ENCODE data around the gene HS1BP3.

HS1BP3 gene

GRCh38 chr2:20595439-20596192 is 55.3 kb downstream of the HS1BP3 start:
- H3K27ac Mint-ChIP-seq, result peak overlapping the region; percentile 20 to 82 (median 31)
- H3K36me3 Mint-ChIP-seq (ENCODE audit: low read depth), result no peaks in the 10 kb centered on the region
- peaks cover 10% of the 10 kb centered on the region for H3K27me3 Mint-ChIP-seq (ENCODE audit: low read depth)
- no peaks in the 10 kb centered on the region for H3K9me3 Mint-ChIP-seq
- H3K4me1 Mint-ChIP-seq, result peaks cover 49% of the 10 kb centered on the region
- TF ChIP-seq CTCF (IDR thresholded peaks at IDR 0.05; ENCODE audit: unreplicated experiment in 3 of 3), result no peak
- H3K4me3 Mint-ChIP-seq, result no peak overlapping the region

DNA sequence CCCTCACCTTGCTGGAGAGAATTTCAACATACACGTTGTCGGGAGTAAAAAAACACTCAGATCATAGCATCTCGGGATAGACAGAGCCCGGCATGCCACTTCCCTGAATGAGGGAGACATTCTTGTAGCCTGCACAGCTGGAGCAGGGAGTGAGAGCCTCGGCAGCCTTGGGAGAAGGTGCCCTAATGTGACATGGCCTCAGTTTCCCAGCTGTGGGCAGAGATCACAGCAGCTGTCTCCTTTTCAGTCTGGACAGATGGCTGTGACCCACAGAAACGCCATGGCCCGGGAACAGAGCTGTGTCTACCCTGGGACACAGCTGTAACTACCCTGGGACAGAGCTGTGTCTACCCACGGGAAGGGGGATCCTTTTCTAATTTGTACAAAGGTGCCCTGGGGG is 55.9 kb downstream of the HS1BP3 start:
- no peak for TF ChIP-seq CTCF (IDR thresholded peaks at IDR 0.05; ENCODE audit: unreplicated experiment in 3 of 3)
- Mint-ChIP-seq H3K27ac (peak overlapping the region; percentile 45 to 75 (median 65)), H3K4me3 (no peak overlapping the region), H3K36me3 (ENCODE audit: low read depth) (no peaks in the 10 kb centered on the region), H3K9me3 (no peaks in the 10 kb centered on the region), H3K4me1 (peaks cover 51% of the 10 kb centered on the region), H3K27me3 (ENCODE audit: low read depth) (peaks cover 10% of the 10 kb centered on the region)

- H3K4me3 Mint-ChIP-seq, result no peak overlapping the region
- no peaks in the 10 kb centered on the region for H3K9me3 Mint-ChIP-seq
- H3K27ac Mint-ChIP-seq, result peak overlapping the region; percentile 45 to 75 (median 65)
- no peaks in the 10 kb centered on the region for H3K36me3 Mint-ChIP-seq (ENCODE audit: low read depth)
- H3K27me3 Mint-ChIP-seq (ENCODE audit: low read depth), result peaks cover 10% of the 10 kb centered on the region
- TF ChIP-seq CTCF (IDR thresholded peaks at IDR 0.05; ENCODE audit: unreplicated experiment in 3 of 3), result no peak
- H3K4me1 Mint-ChIP-seq, result peaks cover 50% of the 10 kb centered on the region
These were observed 56.7 kb downstream of the HS1BP3 start for GRCh38 chr2:20594048-20594750.

DNA sequence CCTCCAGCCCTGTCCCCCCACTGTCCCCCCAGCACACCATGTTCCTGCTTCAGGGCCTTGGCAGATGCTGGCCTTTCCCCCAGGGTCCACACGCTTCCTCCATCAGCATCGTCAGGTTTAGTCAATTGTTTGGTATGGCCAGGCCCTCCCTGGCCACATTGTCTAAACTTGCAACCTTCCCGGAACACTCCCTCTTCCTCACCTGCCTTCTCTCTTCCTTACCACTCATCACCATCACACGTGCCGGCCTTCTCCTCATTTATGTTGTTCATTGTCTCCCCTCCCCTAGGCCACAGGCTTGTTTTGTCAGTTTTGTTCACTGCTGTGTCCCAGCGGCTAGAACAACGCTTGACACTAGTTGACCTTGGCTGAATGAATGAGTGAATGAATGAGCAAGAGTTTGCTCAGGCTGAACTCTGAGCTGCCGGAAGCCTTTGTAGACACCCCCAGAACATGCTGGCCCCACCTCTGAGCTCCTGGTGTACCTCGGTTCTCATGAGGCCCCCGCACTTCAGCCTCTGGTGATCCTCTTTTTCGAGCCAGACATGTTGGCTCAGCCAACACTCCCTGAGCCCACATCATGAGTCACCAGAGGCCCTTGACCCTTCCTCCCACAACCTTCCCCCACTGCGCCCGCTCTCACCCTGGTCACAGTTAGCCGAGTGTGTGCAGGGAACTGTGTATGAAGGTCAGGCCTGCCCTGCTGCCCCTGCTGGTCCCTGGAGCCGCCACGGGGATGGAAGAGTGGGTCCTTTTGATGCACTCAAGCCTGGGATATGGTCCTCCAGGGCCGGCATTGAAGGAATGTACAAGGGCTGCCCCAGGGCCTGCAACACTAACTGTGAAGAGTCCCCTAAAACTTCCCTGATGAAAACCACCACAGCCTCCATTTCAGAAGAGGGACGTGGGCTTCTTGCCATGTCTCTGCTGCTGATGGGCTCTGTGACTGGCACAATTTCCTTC is 57.5 kb downstream of the HS1BP3 start:
- peak overlapping the region; percentile 45 to 75 (median 65) for H3K27ac Mint-ChIP-seq
- TF ChIP-seq CTCF (IDR thresholded peaks at IDR 0.05; ENCODE audit: unreplicated experiment in 3 of 3), result no peak
- H3K4me3 Mint-ChIP-seq, result no peak overlapping the region
- H3K4me1 Mint-ChIP-seq, result peaks cover 50% of the 10 kb centered on the region
- H3K36me3 Mint-ChIP-seq (ENCODE audit: low read depth), result no peaks in the 10 kb centered on the region
- H3K27me3 Mint-ChIP-seq (ENCODE audit: low read depth), result peaks cover 10% of the 10 kb centered on the region
- no peaks in the 10 kb centered on the region for H3K9me3 Mint-ChIP-seq

DNA sequence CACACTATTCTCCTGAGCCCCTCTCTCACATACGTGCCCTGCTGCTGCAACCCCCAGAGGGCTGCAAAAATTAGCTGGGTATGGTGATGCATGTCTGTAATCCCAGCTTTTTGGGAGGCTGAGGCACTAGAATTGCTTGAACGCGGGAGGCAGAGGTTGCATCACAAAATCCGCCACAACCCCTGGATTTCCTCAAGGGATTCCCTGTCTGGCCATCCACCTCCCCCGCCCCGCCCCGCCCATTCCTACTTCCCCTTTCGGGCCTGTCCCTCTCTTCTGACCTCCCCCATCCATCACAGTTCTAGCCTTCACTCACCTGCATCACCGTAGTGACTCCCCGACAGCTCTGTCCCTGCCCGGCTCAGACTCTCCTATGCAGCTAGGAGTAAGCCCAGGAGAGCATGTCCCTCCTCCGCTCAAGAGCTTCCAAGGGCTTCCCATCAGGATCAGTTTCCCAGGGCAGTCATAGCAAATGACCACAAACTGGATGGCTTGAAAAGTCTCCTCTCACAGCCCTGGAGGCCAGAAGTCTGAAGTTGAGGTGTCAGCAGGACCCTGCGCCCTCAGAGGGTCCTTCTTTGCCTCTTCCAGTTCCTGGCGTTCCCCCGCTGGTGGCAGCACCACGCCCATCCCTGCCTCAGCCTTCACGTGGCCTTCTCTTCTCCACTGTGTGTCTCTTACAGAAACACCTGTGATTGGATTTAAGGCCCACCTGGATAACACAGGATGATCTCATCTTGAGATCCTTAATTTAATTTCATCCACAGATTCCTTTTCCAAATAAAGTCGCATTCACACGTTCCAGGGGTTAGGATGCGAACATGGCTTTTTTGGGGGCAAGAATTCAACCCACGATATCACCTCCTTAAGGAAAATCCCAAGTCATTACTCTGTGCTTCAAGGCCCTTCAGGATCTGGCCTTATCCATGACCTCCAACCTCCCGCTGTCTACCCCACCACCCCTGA is 58.5 kb downstream of the HS1BP3 start:
- TF ChIP-seq CTCF (IDR thresholded peaks at IDR 0.05; ENCODE audit: unreplicated experiment in 3 of 3), result no peak
- Mint-ChIP-seq H3K4me1 (peaks cover 41% of the 10 kb centered on the region), H3K27ac (peak overlapping the region in 2 of 3 experiments; percentile 45 to 65), H3K4me3 (no peak overlapping the region), H3K9me3 (no peaks in the 10 kb centered on the region), H3K27me3 (ENCODE audit: low read depth) (peaks cover 10% of the 10 kb centered on the region), H3K36me3 (ENCODE audit: low read depth) (no peaks in the 10 kb centered on the region)

All from nephron (organoid).